ENCODE data around the gene IRX4. TPM values are rescaled to one million over a fixed set of nuclear protein-coding genes. Genes with fewer than 3 reads are reported as not detected.
"Not testable (repeated sequence)": the region's sequence is repeated elsewhere in the genome, so short reads cannot be mapped to it uniquely, and the experiment has no call there.

The IRX4 gene
- total RNA-seq, 4 donors from 2014 or later: 0.78 to 1.7 TPM; not detected in 2

DNA sequence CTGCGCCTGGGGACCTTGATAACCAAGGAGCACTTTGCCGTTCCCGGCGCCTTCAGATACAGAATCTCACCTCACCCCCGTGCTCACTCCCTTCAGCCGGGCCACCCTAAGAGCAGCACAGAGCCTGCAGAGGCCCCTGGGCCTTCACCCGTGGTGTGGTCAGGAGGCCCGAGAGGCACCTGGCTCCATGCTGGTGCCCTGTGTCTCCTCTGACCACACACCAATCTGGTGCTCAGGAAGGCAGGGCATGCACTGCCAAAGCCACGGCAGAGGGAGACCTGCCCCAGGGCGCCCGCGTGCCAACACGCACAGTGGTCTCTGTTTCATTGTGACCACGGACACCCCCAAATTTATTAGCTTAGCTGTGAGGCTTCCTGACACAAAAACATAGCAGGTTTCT, 11.3 kb downstream of the IRX4 start:
- Histone ChIP-seq H3K27me3 (peaks cover 35 to 45% (median 39%) of the 10 kb centered on the region in 3 donors), H3K36me3 (no peaks in the 10 kb centered on the region), H3K9me3 (no peaks in the 10 kb centered on the region), H3K27ac (no peak overlapping the region), H3K4me1 (peaks cover 3 to 11% of the 10 kb centered on the region in 2 donors), H3K4me3 (no peak overlapping the region)
- ATAC-seq (no peak), DNase-seq (no peak)
- intact Hi-C loops (cut with DNase I; ENCODE audit: low total_unique reads): no loop called here
- in situ Hi-C loops (cut with MboI; ENCODE audit: low sequenced_read_pairs in 4 of 4): no loop called here
- no peak for TF ChIP-seq POLR2A (IDR thresholded peaks at IDR 0.05)
- TF ChIP-seq, protein P1, sequence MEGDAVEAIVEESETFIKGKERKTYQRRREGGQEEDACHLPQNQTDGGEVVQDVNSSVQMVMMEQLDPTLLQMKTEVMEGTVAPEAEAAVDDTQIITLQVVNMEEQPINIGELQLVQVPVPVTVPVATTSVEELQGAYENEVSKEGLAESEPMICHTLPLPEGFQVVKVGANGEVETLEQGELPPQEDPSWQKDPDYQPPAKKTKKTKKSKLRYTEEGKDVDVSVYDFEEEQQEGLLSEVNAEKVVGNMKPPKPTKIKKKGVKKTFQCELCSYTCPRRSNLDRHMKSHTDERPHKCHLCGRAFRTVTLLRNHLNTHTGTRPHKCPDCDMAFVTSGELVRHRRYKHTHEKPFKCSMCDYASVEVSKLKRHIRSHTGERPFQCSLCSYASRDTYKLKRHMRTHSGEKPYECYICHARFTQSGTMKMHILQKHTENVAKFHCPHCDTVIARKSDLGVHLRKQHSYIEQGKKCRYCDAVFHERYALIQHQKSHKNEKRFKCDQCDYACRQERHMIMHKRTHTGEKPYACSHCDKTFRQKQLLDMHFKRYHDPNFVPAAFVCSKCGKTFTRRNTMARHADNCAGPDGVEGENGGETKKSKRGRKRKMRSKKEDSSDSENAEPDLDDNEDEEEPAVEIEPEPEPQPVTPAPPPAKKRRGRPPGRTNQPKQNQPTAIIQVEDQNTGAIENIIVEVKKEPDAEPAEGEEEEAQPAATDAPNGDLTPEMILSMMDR (IDR thresholded peaks at IDR 0.05 in 4 of 5, conservative IDR thresholded peaks at IDR 0.05 in 1 of 5): no peak

DNA sequence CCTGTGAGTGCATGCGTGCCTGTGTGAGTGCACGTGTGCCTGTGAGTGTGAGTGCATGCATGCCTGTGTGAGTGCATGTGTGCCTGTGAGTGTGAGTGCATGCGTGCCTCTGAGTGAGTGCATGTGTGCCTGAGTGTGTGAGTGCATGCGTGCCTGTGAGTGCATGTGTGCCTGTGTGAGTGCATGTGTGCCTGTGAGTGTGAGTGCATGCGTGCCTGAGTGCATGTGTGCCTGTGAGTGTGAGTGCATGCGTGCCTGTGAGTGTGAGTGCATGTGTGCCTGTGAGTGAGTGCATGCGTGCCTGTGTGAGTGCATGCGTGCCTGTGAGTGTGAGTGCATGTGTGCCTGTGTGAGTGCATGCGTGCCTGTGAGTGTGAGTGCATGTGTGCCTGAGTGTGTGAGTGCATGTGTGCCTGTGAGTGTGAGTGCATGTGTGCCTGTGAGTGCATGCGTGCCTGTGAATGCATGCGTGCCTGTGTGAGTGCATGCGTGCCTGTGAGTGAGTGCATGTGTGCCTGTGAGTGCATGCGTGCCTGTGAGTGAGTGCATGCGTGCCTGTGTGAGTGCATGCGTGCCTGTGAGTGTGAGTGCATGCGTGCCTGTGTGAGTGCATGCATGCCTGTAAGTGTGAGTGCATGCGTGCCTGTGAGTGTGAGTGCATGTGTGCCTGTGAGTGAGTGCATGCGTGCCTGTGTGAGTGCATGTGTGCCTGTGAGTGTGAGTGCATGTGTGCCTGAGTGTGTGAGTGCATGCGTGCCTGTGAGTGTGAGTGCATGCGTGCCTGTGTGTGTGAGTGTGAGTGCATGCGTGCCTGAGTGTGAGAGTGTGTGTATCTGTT, 12.1 kb downstream of the IRX4 start:
- ATAC-seq; in situ Hi-C loops (cut with MboI; ENCODE audit: low sequenced_read_pairs in 4 of 4); H3K36me3 ChIP-seq; H3K9me3 ChIP-seq; DNase-seq; H3K4me3 ChIP-seq; H3K4me1 ChIP-seq; intact Hi-C loops (cut with DNase I; ENCODE audit: low total_unique reads); H3K27ac ChIP-seq: not testable (repeated sequence)
- peaks cover 31 to 45% (median 39%) of the 10 kb centered on the region in 3 donors for H3K27me3 ChIP-seq

DNA sequence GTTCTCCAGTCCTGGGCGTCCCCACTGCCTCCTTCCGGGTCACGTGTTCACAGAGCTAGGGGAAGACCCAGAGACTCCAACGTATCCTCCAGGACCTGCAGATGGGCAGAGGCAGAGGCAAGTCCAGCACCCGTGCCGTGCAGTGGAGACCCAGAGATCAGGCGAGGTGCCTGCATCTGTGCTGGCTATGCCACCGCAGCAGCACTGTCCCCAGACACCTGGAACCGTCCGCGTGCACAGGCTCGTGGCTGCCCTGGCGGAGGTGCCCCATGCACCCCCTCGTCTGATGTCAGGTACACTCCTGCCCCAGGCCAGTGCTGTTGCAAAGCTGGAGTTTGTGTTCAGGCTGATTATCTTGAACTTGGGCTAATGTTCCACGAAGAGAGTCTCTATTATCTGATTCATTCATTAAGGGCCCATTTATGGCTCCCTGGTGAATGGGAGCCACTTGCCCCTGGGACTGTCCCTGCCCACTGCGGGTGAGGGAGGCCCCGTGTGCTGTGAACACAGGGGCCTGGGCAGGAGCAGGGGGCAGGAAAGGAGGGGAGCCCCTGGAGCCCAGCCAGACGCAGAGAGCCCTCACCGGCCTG, 13.7 kb downstream of the IRX4 start:
- Histone ChIP-seq H3K4me3 (no peak overlapping the region), H3K9me3 (no peaks in the 10 kb centered on the region), H3K36me3 (no peaks in the 10 kb centered on the region), H3K27me3 (peaks cover 21 to 44% (median 24%) of the 10 kb centered on the region in 3 donors), H3K27ac (no peak overlapping the region), H3K4me1 (no peaks in the 10 kb centered on the region)
- ATAC-seq (no peak), DNase-seq (no peak)
- in situ Hi-C loops (cut with MboI; ENCODE audit: low sequenced_read_pairs in 4 of 4): no loop called here
- intact Hi-C loops (cut with DNase I; ENCODE audit: low total_unique reads): no loop called here
- TF ChIP-seq, protein P1 (IDR thresholded peaks at IDR 0.05 in 4 of 5, conservative IDR thresholded peaks at IDR 0.05 in 1 of 5): no peak
- no peak for TF ChIP-seq POLR2A (IDR thresholded peaks at IDR 0.05)

DNA sequence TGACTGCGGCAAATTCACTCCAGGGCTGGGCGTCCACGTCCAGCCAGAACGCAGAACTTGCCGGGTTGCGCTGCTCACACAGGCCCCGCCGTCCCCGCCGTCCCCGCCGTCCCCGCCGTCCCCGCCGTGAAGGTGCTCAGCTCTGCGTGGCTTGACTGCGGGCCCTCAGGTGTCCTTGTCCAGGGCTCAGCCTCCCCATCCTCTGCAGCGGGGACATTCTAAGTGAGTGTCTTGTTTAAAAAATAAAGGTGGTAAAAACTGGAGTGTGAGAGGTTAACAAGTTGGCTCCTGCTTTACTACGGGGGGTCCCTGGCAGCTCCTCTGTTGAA, 14.9 kb downstream of the IRX4 start:
- no peak for ATAC-seq
- no peaks in the 10 kb centered on the region for H3K9me3 ChIP-seq
- H3K4me1 ChIP-seq: no peaks in the 10 kb centered on the region
- H3K36me3 ChIP-seq: no peaks in the 10 kb centered on the region
- no peak overlapping the region for H3K4me3 ChIP-seq
- intact Hi-C loops (cut with DNase I; ENCODE audit: low total_unique reads): no loop called here
- no peak overlapping the region for H3K27ac ChIP-seq
- peaks cover 11 to 33% (median 13%) of the 10 kb centered on the region in 3 donors for H3K27me3 ChIP-seq
- no peak for DNase-seq
- TF ChIP-seq, protein P1 (IDR thresholded peaks at IDR 0.05 in 4 of 5, conservative IDR thresholded peaks at IDR 0.05 in 1 of 5): no peak
- TF ChIP-seq POLR2A (IDR thresholded peaks at IDR 0.05): no peak
- in situ Hi-C loops (cut with MboI; ENCODE audit: low sequenced_read_pairs in 4 of 4): no loop called here

DNA sequence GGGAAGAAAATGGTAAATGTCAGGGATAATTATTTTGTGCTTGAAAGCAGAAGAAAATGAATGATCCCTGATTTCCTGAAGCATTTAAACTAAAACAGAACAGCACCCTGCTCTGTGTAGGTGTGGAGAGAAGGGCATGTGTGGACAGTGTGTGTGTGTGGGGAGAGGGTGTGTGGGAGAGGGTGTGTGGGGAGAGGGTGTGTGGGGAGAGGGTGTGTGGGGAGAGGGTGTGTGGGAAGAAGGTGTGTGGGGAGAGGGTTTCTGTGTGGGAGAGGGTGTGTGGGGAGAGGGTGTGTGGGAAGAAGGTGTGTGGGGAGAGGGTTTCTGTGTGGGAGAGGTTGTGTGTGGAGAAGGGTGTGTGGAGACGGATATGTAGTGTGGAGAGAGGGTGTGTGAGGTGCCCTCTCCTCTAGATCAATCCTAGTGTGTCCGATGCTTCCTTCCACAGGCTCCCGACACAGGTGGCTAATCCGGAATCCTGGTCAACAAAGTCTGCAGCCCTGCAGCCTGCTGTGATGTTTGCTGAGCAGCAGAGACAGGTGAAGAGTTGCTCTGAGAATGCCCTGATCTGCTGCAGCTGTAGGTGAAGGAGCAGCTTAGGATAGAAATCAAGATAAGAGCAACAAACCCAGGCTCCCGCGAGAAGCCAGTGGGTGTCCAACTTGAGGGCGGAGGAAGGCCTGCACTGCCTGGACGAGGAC, 15.5 kb downstream of the IRX4 start:
- intact Hi-C loops (cut with DNase I; ENCODE audit: low total_unique reads): no loop called here
- H3K4me3 ChIP-seq: no peak overlapping the region
- in situ Hi-C loops (cut with MboI; ENCODE audit: low sequenced_read_pairs in 4 of 4): no loop called here
- no peaks in the 10 kb centered on the region for H3K4me1 ChIP-seq
- no peak overlapping the region for H3K27ac ChIP-seq
- DNase-seq (no peak), ATAC-seq (no peak)
- H3K36me3 ChIP-seq: no peaks in the 10 kb centered on the region
- H3K27me3 ChIP-seq: peaks cover 8 to 29% (median 10%) of the 10 kb centered on the region in 3 donors
- TF ChIP-seq, protein P1 (IDR thresholded peaks at IDR 0.05 in 4 of 5, conservative IDR thresholded peaks at IDR 0.05 in 1 of 5): no peak
- TF ChIP-seq POLR2A (IDR thresholded peaks at IDR 0.05): no peak
- H3K9me3 ChIP-seq: no peaks in the 10 kb centered on the region

Measured in gastrocnemius medialis (tissue), 4 donors.